Gastrocnemius medialis (tissue), 4 donors: ENCODE measurements around the gene ELL2. TPM values are rescaled to one million over a fixed set of nuclear protein-coding genes. Genes with fewer than 3 reads are reported as not detected.

ENCODE experiments used
- ATAC-seq, 2 donors: fragments of 150-250 bp; one replicate each; pipeline ENCODE4 v1.9.1; 2016
- DNase-seq, 2 donors: peaks; one replicate each; pipeline ENCODE4 v3.0.0-alpha.2; 2019
- H3K27ac ChIP-seq, 4 donors: fragments of 200-600 bp; sonication (generic); 1 replicate in 1 of 4; 2 replicates in 3 of 4; pipeline ENCODE4 v1.5.1; 2016 to 2018; ENCODE audit warnings: mild to moderate bottlenecking in 2 of 4, moderate library complexity in 1 of 4
- H3K27me3 ChIP-seq, 3 donors: fragments of 200-600 bp; sonication (generic) in 2 of 3; 1 replicate in 1 of 3; 2 replicates in 2 of 3; pipeline versions ENCODE4 v1.5.1 to v1.6.0; 2016 to 2019; ENCODE audit warnings: mild to moderate bottlenecking in 1 of 3, moderate library complexity in 1 of 3
- H3K36me3 ChIP-seq, 2 donors: fragments of 200-600 bp; sonication (generic) in 1 of 2; one replicate each; pipeline ENCODE4 v1.5.1; 2017 to 2018
- H3K4me1 ChIP-seq, 2 donors: fragments of 200-600 bp; sonication (generic) in 1 of 2; one replicate each; pipeline ENCODE4 v1.5.1; 2016 to 2017; ENCODE audit warnings: mild to moderate bottlenecking in 2 of 2
- H3K4me3 ChIP-seq, 4 donors: fragments of 200-600 bp; sonication (generic) in 3 of 4; 1 replicate in 1 of 4; 2 replicates in 3 of 4; pipeline ENCODE4 v1.5.1; 2016 to 2019; ENCODE audit warnings: mild to moderate bottlenecking in 2 of 4
- H3K9me3 ChIP-seq, 3 donors: fragments of 200-600 bp; sonication (generic) in 2 of 3; 1 replicate in 1 of 3; 2 replicates in 2 of 3; pipeline ENCODE4 v1.5.1; 2016 to 2019
- CTCF ChIP-seq, 5 experiments: fragments of 450-650 bp in 3 of 5; fragments of 200-600 bp in 2 of 5; sonication (generic) in 2 of 5; IDR thresholded peaks in 4 of 5; conservative IDR thresholded peaks in 1 of 5; 1 replicate in 4 of 5; 2 replicates in 1 of 5; pipeline ENCODE4 v1.5.1; 2016 to 2019; ENCODE audit warnings: antibody characterized with exemption in 5 of 5, mild to moderate bottlenecking in 3 of 5, moderate library complexity in 3 of 5
- POLR2A ChIP-seq, 2 donors: fragments of 450-650 bp; IDR thresholded peaks; one replicate each; pipeline ENCODE4 v1.6.1; 2017; ENCODE audit warnings: antibody characterized with exemption in 2 of 2, mild to moderate bottlenecking in 2 of 2, moderate library complexity in 2 of 2
- in situ Hi-C, 4 donors: fragments of 200-750 bp; cut with MboI; loops; one replicate each; pipeline versions ENCODE4 v1.15.0 to v1.8.0; 2017; ENCODE audit warnings: low sequenced_read_pairs in 4 of 4
- intact Hi-C: fragments of 100-400 bp; cut with DNase I; formaldehyde crosslinking; loops from one replicate; pipeline ENCODE4 v1.15.1; 2023; ENCODE audit warnings: low total_unique reads
- total RNA-seq, 4 donors: library from RNA; depleted of rRNA; stranded (reverse); fragments of >200 nt; gene quantifications; one replicate each; pipeline versions ENCODE4 v1.1.0 to v1.2.3, GENCODE V29; 2016

ELL2 gene
- total RNA-seq, 4 donors from 2014 or later, result 35.2 to 64.5 (median 42.9) TPM

DNA sequence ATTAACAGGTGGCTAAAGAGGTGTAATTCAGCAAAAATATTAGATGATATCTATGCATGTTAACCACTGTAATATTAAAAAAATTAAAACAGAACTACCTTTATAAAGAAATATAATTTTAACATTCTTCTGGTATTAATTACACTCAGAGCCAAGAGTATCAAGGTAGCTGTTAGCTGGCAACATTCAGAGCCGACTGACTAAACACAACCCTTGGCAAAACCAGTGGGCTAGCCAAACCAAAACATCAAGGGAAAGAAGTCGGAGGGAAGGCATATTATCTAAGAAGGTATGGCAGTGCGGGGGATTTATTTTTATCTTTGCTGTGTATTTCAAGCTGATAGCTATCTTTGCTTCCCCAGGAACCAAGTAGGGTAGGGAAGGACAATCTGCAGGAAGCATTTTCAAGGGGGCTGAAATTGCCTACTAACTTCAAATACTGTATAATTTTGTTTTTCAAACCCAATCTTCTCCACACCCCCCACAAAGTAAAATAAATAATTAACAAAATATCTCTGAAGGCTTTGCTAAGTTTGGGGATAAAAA lies 24.0 kb downstream of the ELL2 start:
- Histone ChIP-seq H3K36me3 (peaks cover 0 to 4% of the 10 kb centered on the region in 2 donors), H3K27me3 (no peaks in the 10 kb centered on the region), H3K27ac (no peak overlapping the region), H3K4me1 (peaks cover 6 to 9% of the 10 kb centered on the region in 2 donors), H3K4me3 (no peak overlapping the region), H3K9me3 (no peaks in the 10 kb centered on the region)
- intact Hi-C loops (no loop called here), in situ Hi-C loops (no loop called here)
- TF ChIP-seq CTCF (IDR thresholded peaks at IDR 0.05 in 4 of 5, conservative IDR thresholded peaks at IDR 0.05 in 1 of 5) (no peak), POLR2A (IDR thresholded peaks at IDR 0.05) (no peak)
- ATAC-seq (no peak), DNase-seq (no peak)

- in situ Hi-C loops, result no loop called here
- no peaks in the 10 kb centered on the region for H3K9me3 ChIP-seq
- no peaks in the 10 kb centered on the region for H3K36me3 ChIP-seq
- DNase-seq (no peak), ATAC-seq (no peak)
- no peak for TF ChIP-seq POLR2A (IDR thresholded peaks at IDR 0.05)
- intact Hi-C loops, result no loop called here
- H3K4me3 ChIP-seq, result no peak overlapping the region
- H3K27ac ChIP-seq, result no peak overlapping the region
- no peaks in the 10 kb centered on the region for H3K27me3 ChIP-seq
- H3K4me1 ChIP-seq, result peaks cover 9% of the 10 kb centered on the region in 2 donors
Observed at GRCh38 chr5:95936812-95937397, 24.7 kb downstream of the ELL2 start.

DNA sequence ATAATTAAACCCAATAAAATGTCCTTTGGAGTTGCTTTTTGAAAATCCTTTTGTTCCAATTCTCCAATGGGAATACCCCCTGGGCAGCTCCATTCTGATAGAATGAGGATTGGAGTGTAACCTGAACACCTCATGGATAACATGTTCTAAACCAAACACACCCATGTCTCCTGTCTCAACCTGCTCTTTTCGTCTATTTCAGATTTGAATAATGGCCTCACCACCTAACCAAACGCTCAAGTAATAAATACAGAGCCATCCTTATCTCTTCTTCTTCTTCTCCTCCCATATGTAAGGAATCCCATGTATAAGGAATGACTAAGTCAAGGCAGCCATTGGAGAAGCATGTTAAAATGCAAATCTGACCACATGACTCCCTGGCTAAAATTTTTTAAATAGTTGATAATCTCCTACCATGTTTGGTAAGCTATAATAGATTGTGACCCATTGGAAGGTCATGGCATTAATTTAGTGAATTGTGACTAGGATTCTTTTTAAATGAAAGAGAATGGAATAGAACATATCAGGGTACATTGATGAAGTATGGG lies 26.0 kb downstream of the ELL2 start:
- intact Hi-C loops (no loop called here), in situ Hi-C loops (no loop called here)
- no peaks in the 10 kb centered on the region for H3K9me3 ChIP-seq
- DNase-seq, result no peak
- no peak for ATAC-seq
- no peak overlapping the region for H3K4me3 ChIP-seq
- no peak overlapping the region for H3K27ac ChIP-seq
- peaks cover 5 to 9% of the 10 kb centered on the region in 2 donors for H3K4me1 ChIP-seq
- H3K36me3 ChIP-seq, result no peaks in the 10 kb centered on the region
- no peak for TF ChIP-seq CTCF (IDR thresholded peaks at IDR 0.05 in 4 of 5, conservative IDR thresholded peaks at IDR 0.05 in 1 of 5)
- no peak for TF ChIP-seq POLR2A (IDR thresholded peaks at IDR 0.05)
- H3K27me3 ChIP-seq, result no peaks in the 10 kb centered on the region

DNA sequence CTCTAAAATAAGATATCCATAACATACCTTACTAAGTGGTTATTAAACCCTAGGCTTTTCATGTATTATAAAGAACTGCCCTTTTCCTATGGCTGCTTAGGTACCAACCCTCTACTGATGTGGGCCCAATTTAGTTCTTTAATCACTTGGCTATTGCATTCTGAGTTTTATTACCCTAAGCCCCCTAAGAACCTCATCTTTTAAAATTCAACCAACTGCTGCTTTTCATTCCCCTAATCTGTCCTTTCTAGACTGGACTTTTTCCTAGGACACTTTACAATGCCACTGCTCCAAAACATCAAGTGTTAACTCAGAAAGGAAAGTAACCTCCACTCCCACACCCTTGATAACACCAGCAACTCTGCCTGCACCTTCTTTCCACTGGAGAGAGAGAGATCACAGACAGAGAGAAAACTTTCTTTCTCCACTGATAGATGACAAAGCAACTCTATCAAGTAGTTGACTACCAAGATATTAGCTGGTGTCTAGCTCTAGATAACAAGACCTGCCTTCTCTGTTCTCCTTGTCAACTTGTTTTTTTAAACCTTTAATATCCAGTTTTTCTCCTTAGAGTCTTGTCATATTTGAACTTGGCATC lies 27.3 kb downstream of the ELL2 start:
- DNase-seq, result no peak
- no peak overlapping the region for H3K4me3 ChIP-seq
- TF ChIP-seq CTCF (IDR thresholded peaks at IDR 0.05 in 4 of 5, conservative IDR thresholded peaks at IDR 0.05 in 1 of 5) (no peak), POLR2A (IDR thresholded peaks at IDR 0.05) (no peak)
- intact Hi-C loops (no loop called here), in situ Hi-C loops (no loop called here)
- no peak for ATAC-seq
- no peaks in the 10 kb centered on the region for H3K36me3 ChIP-seq
- peaks cover 6 to 9% of the 10 kb centered on the region in 2 donors for H3K4me1 ChIP-seq
- H3K27ac ChIP-seq, result no peak overlapping the region
- H3K9me3 ChIP-seq, result no peaks in the 10 kb centered on the region
- no peaks in the 10 kb centered on the region for H3K27me3 ChIP-seq

DNA sequence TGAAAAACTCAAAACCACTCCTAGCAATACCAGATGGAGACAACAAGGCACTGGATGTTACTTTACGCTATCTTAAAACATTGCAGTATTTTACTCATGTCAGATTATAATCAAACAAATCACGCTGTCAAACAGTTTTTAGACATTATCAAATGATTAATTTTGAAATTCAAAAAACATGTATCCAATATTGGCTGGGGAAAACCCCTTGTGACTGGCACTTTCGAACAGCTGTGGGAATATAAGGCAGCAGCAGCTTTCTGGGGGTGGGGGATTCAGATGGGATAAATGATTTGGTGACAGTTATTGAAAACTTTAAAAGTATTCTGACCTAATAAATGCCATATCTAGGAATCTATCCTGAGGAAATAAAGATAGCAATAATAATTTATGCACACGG lies 28.7 kb downstream of the ELL2 start:
- no peak for TF ChIP-seq POLR2A (IDR thresholded peaks at IDR 0.05)
- TF ChIP-seq CTCF (IDR thresholded peaks at IDR 0.05 in 4 of 5, conservative IDR thresholded peaks at IDR 0.05 in 1 of 5), result no peak
- no peaks in the 10 kb centered on the region for H3K36me3 ChIP-seq
- H3K27me3 ChIP-seq, result no peaks in the 10 kb centered on the region
- no peak overlapping the region for H3K27ac ChIP-seq
- ATAC-seq, result no peak
- H3K4me1 ChIP-seq, result peaks cover 3 to 4% of the 10 kb centered on the region in 2 donors
- no peak for DNase-seq
- in situ Hi-C loops, result no loop called here
- intact Hi-C loops, result no loop called here
- H3K9me3 ChIP-seq, result no peaks in the 10 kb centered on the region
- no peak overlapping the region for H3K4me3 ChIP-seq
